GM18951 (cell line): ENCODE results near the gene SLC2A13.
"Not testable (repeated sequence)": the region's sequence is repeated elsewhere in the genome, so short reads cannot be mapped to it uniquely, and the experiment has no call there.

Source experiments
- POLR2A ChIP-seq: IDR thresholded peaks from 4 replicates; pipeline ENCODE4 v1.6.1; 2011; ENCODE audit warnings: mild to moderate bottlenecking; ENCODE audit not compliant: insufficient read length, insufficient read depth; ENCODE audit errors: extremely low read depth
- in situ Hi-C: fragments of 300-500 bp; cut with MboI; formaldehyde crosslinking; loops from one replicate; pipeline ENCODE4 v1.12.0; 2022; ENCODE audit warnings: low sequenced_read_pairs, mixed read lengths, inconsistent platforms; ENCODE audit not compliant: unreplicated experiment

The SLC2A13 gene

GRCh38 chr12:39815746-39816145 lies 290.1 kb downstream of the SLC2A13 start:
- in situ Hi-C loops: no loop called here
- no peak for TF ChIP-seq POLR2A

GRCh38 chr12:39814626-39815025 lies 291.3 kb downstream of the SLC2A13 start:
- no peak for TF ChIP-seq POLR2A
- in situ Hi-C loops: no loop called here

GRCh38 chr12:39813776-39814175 lies 292.1 kb downstream of the SLC2A13 start:
- TF ChIP-seq POLR2A: no peak
- in situ Hi-C loops: no loop called here

- in situ Hi-C loops: not testable (repeated sequence)
Measured at GRCh38 chr12:39812456-39812855, 293.4 kb downstream of the SLC2A13 start.

GRCh38 chr12:39807043-39807442 lies 298.8 kb downstream of the SLC2A13 start:
- in situ Hi-C loops: no loop called here

GRCh38 chr12:39805651-39806050 lies 300.2 kb downstream of the SLC2A13 start:
- no peak for TF ChIP-seq POLR2A
- in situ Hi-C loops: no loop called here

More at GRCh38 chr12:39807043-39807442, 298.8 kb downstream of the SLC2A13 start:
- TF ChIP-seq POLR2A: no peak

GRCh38 chr12:39804898-39805297 lies 301.0 kb downstream of the SLC2A13 start:
- in situ Hi-C loops: no loop called here
- no peak for TF ChIP-seq POLR2A

GRCh38 chr12:39804479-39804878 lies 301.4 kb downstream of the SLC2A13 start:
- TF ChIP-seq POLR2A: no peak
- in situ Hi-C loops: no loop called here

GRCh38 chr12:39803151-39803550 lies 302.7 kb downstream of the SLC2A13 start:
- in situ Hi-C loops: no loop called here
- no peak for TF ChIP-seq POLR2A

GRCh38 chr12:39798977-39799376 lies 306.9 kb downstream of the SLC2A13 start:
- in situ Hi-C loops: no loop called here
- no peak for TF ChIP-seq POLR2A

- no peak for TF ChIP-seq POLR2A
- in situ Hi-C loops: no loop called here
Measured at GRCh38 chr12:39798429-39798828, 307.5 kb downstream of the SLC2A13 start.

GRCh38 chr12:39795481-39795880 lies 310.4 kb downstream of the SLC2A13 start:
- in situ Hi-C loops: no loop called here
- TF ChIP-seq POLR2A: no peak

GRCh38 chr12:39792938-39793337 lies 312.9 kb downstream of the SLC2A13 start:
- in situ Hi-C loops: no loop called here
- no peak for TF ChIP-seq POLR2A

- TF ChIP-seq POLR2A: no peak
- in situ Hi-C loops: no loop called here
Measured at GRCh38 chr12:39788239-39788638, 317.6 kb downstream of the SLC2A13 start.

- in situ Hi-C loops: not testable (repeated sequence)
Measured at GRCh38 chr12:39785814-39786213, 320.1 kb downstream of the SLC2A13 start.
